HG03064 (cell line): ENCODE data around the gene ST6GALNAC2.
"Not testable (repeated sequence)": the region's sequence is repeated elsewhere in the genome, so short reads cannot be mapped to it uniquely, and the experiment has no call there.

ENCODE experiments used
- ATAC-seq: cut with Tn5 transposase; IDR thresholded peaks from one replicate; pipeline ENCODE4 v1.9.1; 2021; ENCODE audit warnings: low read depth; ENCODE audit not compliant: unreplicated experiment

The ST6GALNAC2 gene

GRCh38 chr17:76530095-76530723 is 55.5 kb downstream of the ST6GALNAC2 start:
- ATAC-seq = no peak

GRCh38 chr17:76529224-76530094 is 56.2 kb downstream of the ST6GALNAC2 start:
- no peak for ATAC-seq

- ATAC-seq = no peak
These were observed 57.0 kb downstream of the ST6GALNAC2 start for GRCh38 chr17:76528528-76529223.

GRCh38 chr17:76528156-76528527 is 57.5 kb downstream of the ST6GALNAC2 start:
- no peak for ATAC-seq

- no peak for ATAC-seq
These were observed 58.1 kb downstream of the ST6GALNAC2 start for GRCh38 chr17:76527430-76528111.

GRCh38 chr17:76527016-76527415 is 58.6 kb downstream of the ST6GALNAC2 start:
- not testable (repeated sequence) for ATAC-seq

GRCh38 chr17:76525513-76525833 is 60.2 kb downstream of the ST6GALNAC2 start:
- ATAC-seq = not testable (repeated sequence)

GRCh38 chr17:76524598-76525512 is 60.8 kb downstream of the ST6GALNAC2 start:
- no peak for ATAC-seq

GRCh38 chr17:76523084-76524037 is 62.3 kb downstream of the ST6GALNAC2 start:
- no peak for ATAC-seq

GRCh38 chr17:76521683-76522082 is 64.0 kb downstream of the ST6GALNAC2 start:
- ATAC-seq = not testable (repeated sequence)

GRCh38 chr17:76521262-76521661 is 64.4 kb downstream of the ST6GALNAC2 start:
- ATAC-seq = no peak

GRCh38 chr17:76519048-76519966 is 66.4 kb downstream of the ST6GALNAC2 start:
- ATAC-seq = no peak

GRCh38 chr17:76517638-76518038 is 68.0 kb downstream of the ST6GALNAC2 start:
- ATAC-seq = no peak
